ENCODE data around the gene FKBP1C.
"Not testable (repeated sequence)": the region's sequence is repeated elsewhere in the genome, so short reads cannot be mapped to it uniquely, and the experiment has no call there.

FKBP1C gene

DNA sequence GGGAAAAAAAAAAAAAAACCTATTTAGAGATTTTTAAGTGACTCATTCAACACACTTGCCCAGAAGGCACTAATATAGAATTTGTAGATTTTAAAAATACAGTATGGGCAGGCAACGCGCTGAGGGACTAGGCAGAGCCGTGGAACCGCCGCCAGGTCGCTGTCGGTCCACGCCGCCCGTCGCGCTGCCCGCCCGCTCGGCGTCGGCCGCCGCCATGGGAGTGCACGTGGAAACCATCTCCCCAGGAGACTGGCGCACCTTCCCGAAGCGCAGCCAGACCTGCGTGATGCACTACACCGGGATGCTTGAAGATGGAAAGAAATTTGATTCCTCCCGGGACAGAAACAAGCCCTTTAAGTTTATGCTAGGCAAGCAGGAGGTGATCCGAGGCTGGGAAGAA is at the start of gene FKBP1C:
FKBP1C (plus strand) TSS at position 127 of the 400 bp plus-strand sequence.
- DNase-seq = not testable (repeated sequence)

DNA sequence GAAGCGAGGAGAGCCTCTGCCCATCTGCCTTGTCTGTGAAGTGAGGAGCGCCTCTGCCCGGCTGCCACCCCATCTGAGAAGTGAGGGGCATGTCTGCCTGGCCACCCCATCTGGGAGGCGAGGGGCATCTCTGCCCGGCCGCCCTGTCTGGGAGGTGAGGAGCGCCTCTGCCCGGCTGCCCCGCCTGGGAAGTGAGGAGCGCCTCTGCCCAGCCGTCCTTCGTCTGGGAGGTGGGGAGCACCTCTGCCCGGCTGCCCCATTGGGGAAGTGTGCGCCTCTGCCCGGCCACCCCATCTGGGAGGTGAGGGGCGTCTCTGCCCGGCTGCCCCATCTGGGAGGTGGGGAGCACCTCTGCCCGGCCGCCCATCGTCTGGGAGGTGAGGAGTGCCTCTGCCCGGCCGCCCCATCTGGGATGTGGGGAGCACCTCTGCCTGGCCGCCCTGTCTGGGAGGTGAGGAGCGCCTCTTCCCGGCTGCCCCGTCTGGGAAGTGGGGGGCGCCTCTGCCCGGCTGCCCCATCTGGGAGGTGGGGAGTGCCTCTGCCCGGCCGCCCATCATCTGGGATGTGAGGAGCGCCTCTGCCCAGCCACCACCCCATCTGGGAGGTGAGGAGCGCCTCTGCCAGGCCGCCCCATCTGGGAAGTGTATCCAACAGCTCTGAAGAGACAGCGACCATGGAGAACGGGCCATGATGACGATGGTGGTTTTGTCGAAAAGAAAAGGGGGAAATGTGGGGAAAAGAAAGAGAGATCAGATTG is 47.0 kb upstream of the FKBP1C start:
- DNase-seq = not testable (repeated sequence)

DNA sequence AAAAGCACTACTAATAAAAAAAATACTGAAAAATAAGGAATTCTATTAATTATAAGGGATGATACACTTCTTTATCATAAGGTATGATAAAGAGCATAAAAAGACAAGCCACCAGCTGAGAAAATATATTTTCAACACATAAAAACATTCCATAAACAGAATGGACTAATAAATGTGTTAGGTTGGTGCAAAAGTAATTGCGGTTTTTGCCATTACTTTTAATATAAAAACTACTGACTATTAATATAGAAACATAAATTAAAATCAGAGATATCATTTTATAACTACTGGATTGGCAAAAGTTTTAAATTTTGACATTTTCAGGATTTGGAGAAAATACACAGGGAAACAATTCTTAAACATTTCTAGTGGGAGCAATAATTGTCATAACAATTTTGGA is 37.1 kb upstream of the FKBP1C start:
- DNase-seq = no peak

DNA sequence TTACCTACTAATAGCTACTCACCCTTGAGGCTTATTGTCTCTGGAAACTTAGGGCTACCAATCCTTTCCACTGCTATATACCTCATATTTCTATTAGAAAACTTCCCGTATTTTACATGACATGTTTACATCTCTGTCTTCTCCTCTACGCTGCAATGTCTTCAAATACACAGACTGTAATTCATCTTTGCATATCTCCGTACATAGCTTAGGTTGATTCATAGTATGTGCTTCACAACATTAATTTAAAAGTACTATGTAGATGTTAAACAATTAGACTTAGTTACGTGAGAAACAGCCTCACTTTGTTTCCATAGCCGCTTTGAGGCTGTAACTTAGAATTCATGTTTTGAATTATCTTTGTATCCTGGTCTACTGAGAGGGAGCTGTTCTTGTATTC is 35.1 kb upstream of the FKBP1C start:
- no peak for DNase-seq

DNA sequence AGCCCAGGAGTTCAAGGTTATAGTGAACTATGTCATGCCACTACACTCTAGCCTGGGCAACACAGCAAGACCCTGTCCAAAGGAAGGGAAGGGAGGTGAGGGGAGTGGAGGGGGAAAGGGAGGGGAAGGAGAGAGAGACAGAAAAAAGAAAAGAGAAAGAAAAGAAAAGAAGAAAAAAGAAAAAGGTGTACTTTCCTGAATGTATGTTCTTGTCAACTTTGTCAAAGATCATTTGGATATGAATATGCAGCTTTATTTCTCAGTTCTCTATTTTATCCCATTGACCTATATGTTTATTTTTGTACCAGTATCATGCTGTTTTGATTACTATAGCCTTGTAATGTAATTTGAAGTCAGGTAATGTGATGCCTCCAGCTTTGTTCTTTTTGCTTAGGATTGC is 30.9 kb upstream of the FKBP1C start:
- no peak for DNase-seq

DNA sequence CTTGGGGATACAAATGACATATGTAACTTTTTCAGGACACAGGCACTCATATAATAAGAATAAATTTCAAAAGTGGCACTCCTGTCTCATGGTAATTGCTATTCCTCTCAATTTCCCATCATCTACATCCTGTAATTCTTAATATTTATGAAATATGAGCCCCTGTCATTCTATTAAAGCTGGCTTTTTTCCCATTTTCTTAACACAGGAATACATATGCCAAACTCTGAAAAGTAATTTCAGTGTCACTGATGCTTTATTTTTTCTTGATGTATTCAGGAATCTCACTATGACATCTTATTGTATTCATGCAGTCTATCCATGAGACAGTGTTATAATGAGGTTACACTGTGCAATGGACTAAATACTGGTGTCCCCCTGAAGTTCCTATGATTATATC is 24.3 kb upstream of the FKBP1C start:
- no peak for DNase-seq

DNA sequence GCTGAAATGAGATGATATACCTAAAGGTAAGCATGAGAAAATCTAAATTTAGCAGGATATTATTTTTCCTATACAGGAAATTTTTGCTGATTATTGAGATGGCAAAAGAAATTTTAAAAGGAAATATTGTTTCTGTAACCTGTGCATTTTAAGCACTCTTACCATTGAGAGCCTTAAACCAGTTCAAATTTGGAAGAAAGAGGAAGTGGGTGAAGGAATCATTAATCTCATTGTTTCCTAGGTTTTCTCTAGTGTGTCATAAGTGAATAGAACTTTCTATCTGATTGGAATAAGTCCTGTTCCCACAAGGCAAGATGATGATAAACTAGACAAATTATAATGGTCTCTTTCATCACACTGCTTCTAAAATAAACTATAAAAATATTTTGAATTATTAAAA is 22.4 kb upstream of the FKBP1C start:
- no peak for DNase-seq

DNA sequence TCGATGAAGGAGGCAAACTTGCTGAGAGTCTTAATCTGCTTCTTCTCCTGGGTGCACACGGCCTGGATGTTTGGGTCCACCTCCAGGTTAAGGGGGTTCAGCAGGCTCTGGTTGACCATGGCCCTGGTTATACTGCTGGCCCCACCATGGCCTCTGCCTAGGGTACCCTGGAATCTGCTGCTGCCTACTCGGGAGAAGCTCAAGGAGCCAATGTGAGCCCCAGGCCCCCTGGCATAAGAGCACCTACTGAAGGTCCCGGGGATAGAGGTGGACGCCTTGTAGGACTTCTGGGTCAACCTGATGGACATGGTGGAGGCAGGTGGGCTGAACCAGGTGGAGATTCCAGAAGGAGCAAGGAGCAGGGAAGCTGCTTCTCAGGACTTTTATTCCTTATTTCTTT is 17.9 kb upstream of the FKBP1C start:
- no peak for DNase-seq

DNA sequence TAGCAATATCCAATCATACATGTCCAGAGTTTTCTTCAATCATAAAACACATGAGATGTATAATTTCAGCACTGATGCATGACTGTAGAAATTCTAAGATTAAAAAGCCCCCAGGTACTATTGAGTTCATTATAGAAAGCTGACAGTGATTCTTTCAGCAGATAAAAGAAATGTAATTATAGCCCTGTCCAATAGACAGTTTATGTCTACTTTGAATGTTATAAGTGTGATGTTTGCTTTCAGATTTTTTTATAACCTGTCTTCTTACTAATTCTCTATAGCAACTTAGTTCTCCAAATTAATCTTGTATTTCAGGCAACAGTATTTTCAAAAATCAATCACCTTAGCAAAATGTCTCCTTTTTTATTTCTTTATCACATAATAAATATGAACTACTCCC is 13.5 kb upstream of the FKBP1C start:
- no peak for DNase-seq

DNA sequence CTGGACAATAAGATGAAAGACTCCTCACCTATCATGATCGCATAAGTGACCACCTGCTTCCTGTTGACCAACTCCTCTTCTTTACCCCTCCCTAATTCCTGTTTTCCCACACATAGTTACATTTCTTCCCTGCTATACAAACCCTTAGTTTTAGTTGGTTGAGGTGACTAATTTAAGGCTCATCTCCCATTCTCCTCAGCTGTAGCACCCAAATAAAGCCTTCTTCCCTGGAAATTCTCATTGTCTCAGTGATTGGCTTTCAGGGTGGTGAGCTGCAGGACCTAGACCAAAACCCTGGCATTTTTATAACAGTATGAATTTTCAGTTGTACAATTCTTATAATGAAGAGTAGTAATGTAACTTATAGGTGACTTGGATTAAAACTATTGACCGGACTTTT is 2.1 kb downstream of the FKBP1C start:
- DNase-seq = no peak

DNA sequence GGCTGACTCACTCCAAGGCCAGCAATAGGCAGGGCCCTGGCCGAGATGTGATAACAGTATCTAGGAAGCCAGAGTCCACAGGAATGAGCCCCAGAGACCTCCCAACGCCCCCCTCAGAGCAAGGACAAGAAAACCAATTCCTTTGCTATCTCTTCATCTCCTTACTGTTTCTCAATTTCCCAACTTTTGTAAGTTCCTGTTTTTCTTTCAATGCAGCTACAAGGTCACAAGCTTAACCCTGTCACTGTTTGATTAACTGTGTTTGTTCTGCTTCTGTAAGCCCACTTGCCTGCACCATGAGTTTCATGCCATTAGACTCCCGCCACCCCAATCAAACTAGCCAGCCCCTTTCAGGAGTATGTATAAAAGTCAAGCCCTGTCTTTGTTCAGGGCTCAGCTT is 3.5 kb downstream of the FKBP1C start:
- DNase-seq = no peak

DNA sequence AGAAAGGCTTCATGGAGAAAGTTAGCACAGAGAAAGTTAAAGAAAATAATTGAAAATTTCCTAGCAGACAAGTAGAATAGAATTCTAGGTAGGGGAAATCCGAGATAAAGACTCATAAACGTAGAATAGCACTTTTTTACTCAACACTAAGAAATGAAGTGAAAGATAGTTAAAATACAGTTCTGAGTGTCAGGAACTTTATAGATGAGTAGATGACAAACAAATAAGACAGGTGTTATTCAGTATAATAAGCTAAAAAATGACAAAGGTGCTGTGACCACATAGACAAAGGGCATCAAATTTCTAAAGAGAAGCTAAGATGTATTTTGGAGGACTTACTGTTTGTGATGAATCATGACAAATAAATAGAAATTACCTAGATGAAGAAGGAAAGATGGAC is 12.9 kb downstream of the FKBP1C start:
- DNase-seq = no peak

DNA sequence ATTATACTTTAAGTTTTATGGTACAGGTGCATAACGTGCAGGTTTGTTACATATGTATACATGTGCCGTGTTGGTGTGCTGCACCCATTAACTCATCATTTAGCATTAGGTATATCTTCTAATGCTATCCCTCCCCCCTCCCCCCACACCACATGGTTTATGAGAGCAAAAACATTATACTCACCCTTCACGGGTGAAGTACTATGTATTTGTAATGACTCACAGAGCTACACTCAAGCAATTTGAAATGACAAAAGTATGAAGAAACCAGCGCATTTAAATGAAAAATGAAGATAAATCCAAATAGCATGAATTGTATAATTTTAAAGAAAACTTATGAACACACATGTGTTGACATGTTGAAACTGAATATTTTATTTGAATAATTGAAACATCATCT is 14.7 kb downstream of the FKBP1C start:
- DNase-seq = not testable (repeated sequence)

DNA sequence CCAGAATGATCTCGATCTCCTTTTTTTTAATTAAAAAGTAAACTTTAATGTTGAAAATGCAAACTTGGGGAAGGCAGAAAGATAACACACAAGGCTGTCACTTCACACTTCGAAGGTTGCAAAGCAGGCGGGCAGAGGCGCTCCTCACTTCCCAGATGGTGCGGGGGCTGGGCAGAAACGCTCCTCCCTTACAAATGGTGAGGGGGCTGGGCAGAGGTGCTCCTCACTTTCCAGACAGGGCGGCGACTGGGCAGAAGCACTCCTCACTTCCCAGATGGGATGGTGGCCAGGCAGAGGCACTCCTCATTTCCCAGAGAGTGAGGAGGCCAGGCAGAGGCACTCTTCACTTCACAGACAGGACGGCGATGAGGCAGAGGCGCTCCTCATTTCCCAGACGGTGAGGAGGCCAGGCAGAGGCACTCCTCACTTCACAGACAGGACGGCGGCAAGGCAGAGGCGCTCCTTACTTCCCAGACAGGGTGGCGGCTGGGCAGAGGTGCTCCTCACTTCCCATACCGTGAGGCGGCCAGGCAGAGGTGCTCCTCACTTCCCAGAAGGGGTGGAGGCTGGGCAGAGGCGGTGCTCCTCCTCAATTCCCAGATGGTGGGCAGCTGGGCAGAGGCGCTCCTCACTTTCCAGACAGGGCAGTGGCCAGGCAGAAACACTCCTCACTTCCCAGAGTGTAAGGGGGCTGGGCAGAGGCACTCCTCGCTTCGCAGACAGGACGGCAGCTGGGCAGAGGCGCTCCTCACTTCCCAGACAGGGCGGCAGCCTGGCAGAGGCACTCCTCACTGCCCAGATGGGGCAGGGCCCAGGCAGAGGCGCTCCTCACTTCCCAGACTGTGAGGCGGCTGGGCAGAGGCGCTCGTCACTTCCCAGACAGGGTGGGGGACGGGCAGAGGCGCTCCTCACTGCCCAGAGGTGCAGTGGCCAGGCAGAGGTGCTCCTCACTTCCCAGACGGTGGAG is 16.9 kb downstream of the FKBP1C start:
- not testable (repeated sequence) for DNase-seq

DNA sequence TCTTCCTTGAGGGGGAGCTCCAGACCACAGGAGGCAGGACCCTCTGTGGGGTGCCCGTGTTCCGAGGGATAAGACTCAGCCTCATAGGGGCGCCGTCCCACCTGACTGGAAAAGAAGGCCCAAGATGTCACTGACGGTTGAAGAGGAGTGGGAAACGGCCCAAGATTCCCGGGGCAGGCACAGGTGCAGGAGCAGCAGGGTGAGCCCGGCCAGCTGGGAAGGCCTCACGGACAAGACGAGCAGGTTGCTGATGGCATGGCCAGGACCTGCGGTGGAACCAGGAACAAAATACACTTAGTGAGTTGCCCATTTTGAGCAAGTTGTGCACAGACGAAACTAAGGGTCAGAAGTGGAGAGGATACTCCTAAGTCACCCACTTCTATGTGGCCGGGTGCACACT is 18.8 kb downstream of the FKBP1C start:
- DNase-seq = not testable (repeated sequence)

DNA sequence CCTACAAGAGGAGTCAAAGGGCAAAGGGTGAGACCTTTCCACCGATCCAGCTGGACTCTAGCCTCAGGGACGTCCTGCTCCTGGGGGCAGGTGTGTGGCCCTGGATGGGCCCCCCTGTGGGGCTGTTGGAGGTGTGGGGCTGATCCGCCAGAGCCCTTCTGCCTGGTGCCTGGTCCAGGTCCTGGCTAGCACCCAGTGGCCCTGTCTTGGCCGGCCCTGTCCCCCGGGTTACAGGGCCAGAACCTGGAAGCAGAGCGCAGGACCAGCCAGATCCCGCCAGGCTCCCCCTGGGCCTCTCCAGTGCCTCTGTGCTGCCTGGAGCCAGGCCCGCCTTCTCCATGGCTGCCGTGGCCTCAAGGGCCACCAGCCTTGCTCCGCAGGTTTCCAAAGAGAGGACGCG is 19.2 kb downstream of the FKBP1C start:
- DNase-seq = not testable (repeated sequence)

DNA sequence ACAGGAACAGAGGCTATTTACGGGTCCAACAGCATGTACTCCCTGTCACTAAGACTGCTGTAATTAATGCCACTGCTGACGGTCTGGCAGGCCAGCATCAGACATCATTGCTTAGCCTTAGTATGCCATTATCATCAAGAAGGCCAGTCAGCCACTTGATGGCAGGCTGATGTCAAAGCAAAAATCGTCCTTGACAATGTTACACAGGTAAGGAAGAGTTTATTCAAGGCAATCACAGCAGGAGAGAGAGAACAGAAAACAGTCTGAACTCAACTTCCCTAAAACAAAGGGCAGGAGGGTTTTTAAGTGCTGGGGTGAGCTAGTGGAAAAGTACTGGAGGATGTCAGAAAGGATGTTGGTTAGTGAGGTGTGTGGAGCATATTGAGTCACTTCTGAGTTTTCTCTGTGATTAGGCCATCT is 25.1 kb downstream of the FKBP1C start:
- DNase-seq = no peak

DNA sequence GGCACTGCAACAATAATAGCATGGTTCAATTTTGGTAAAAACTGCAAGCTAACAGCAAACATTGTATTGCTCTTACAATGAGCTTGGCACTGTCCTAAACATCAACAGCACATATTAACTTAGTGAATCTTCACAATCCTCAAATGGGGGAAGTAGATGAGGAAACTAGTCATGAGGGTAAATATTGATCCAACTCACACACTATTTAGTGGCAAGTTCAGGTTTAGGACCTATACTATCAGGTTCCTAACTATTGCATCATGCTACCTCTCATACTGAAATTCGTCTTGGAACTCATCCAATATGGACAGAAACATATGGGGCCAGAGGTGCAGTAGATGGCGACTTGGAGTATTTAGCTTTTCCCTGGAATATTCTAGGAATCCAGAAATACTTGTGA is 34.2 kb downstream of the FKBP1C start:
- DNase-seq = no peak

DNA sequence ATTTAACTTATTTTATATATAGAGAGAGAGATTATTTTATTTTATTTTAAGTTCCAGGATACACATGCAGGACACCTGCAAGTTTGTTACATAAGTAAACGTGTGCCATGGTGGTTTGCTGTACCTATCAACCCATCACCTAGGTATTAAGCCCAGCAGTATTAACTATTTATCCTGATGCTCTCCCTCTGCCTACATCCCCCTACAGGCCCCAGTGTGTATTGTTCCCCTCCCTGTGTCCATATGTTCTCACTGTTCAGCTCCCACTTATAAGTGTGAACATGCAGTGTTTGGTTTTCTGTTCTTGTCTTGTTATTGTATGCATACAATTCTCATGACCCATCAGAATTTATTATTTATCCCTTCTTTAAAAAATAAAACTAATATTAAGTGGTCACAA is 34.6 kb downstream of the FKBP1C start:
- DNase-seq = no peak

DNA sequence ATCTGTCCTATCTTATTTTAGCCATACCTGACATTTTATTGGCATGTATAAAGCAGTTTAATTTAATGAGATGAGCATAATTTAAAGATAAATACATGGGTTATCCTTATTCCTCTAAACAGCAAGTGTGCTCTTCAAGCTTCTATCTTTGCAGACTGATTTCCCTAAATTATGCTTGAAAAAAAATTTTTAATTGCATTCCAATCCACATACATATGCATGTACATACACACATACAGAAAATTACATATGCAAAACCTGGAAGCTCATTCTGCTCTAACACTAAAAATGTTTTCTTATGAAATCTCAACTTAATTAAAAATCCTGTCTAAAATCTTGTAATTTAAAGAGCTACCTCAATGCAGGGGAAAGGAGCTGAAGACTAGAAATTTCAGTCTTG is 35.3 kb downstream of the FKBP1C start:
- DNase-seq = no peak

DNA sequence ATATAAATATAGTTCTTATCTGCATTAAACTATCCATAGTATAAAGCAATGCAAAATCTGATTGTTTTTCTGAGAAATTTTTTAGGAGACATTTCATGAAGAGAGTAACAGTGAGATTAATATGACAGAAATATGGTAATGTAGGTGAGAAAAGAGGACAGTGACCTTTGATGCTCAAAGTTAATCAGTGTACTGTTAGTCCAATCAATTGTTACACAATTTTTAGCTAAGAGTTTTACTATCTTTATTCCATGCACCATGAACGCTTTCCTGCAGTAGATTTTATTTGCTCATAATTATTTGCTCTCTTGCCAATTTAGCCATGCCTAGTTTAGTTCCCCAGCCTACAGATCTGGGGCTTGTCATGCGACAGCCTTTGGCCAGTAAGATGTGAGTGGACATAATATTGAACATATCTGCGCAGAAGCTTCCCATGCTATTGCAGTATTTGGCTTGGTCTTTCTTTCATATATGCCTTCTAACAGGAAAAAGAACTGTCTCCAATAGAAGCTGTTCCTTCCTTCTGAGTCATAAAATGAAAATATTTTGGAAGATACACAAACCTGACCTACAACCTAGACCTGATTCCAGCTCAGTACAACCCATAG is 38.7 kb downstream of the FKBP1C start:
- DNase-seq = no peak

DNA sequence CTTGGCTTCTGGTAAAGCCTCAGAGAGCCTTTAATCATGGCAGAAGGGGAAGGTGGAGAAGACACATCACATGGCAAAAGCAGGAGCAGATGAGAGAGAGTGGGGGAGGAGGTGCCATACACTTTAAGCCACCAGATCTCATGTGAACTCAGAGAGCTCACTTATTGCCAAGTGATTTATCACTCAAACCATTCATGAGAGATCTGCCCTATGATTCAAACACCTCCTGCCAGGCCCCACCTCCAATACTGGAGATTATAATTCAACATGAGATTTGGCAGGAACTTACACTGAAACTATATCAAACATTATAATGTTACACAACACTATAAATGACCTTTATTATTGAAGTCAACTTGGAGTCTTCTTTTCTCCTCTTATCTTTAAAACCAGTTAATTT is 47.9 kb downstream of the FKBP1C start:
- DNase-seq = no peak

DNA sequence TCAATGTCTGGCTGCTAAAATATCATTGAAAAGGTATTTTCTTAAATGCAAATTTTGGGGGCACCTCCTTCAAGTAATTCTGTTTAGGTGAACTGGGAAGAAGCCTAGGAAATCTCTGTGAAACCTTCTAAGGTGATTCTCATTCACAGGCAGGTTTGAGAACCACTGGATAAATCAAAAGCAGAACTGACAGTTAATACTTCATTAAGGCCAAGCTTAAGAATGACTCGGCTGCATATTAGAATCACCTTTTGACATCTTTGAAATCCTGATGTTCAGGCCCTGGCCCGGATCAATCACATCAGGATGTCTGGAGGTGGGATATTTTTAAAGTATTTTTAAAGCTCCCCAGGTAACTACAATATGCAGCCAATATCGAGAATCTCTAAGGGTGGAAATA is 50.6 kb downstream of the FKBP1C start:
- no peak for DNase-seq

All from T1000 (cell line).